Parathyroid adenoma (tissue), 2 donors: ENCODE data around the gene IFNA5.

ENCODE experiments used
- H2AFZ ChIP-seq: fragments of 300-600 bp; sonication (generic); one replicate; pipeline ENCODE4 v1.7.0; 2017; ENCODE audit warnings: antibody characterized with exemption, mild to moderate bottlenecking
- H3K27ac ChIP-seq: fragments of 300-600 bp; sonication (generic); one replicate; pipeline ENCODE4 v1.7.0; 2017
- H3K27me3 ChIP-seq: fragments of 300-600 bp; sonication (generic); one replicate; pipeline ENCODE4 v1.7.0; 2017; ENCODE audit warnings: low read length; ENCODE audit not compliant: control insufficient read depth, insufficient read depth
- H3K36me3 ChIP-seq: fragments of 300-600 bp; sonication (generic); one replicate; pipeline ENCODE4 v1.7.0; 2017; ENCODE audit warnings: low read length; ENCODE audit not compliant: control insufficient read depth, insufficient read depth
- H3K4me1 ChIP-seq: fragments of 300-600 bp; sonication (generic); one replicate; pipeline ENCODE4 v1.7.0; 2017; ENCODE audit warnings: control low read depth
- H3K4me2 ChIP-seq: fragments of 300-600 bp; sonication (generic); one replicate; pipeline ENCODE4 v1.7.0; 2017; ENCODE audit warnings: low read length
- H3K4me3 ChIP-seq: fragments of 300-600 bp; sonication (generic); one replicate; pipeline ENCODE4 v1.7.0; 2017; ENCODE audit warnings: low read depth, low read length
- H3K79me2 ChIP-seq: fragments of 300-600 bp; sonication (generic); one replicate; pipeline ENCODE4 v1.7.0; 2017; ENCODE audit warnings: control low read depth
- H3K9ac ChIP-seq: fragments of 300-600 bp; sonication (generic); one replicate; pipeline ENCODE4 v1.7.0; 2017; ENCODE audit warnings: mild to moderate bottlenecking
- H3K9me3 ChIP-seq: fragments of 300-600 bp; sonication (generic); one replicate; pipeline ENCODE4 v1.7.0; 2017; ENCODE audit warnings: low read length; ENCODE audit not compliant: control insufficient read depth
- CTCF ChIP-seq: fragments of 300-600 bp; sonication (generic); IDR thresholded peaks from one replicate; pipeline ENCODE4 v1.7.0; 2017; ENCODE audit warnings: antibody characterized with exemption, mild to moderate bottlenecking
- donor health status: primary hyperparathyroidism.

IFNA5 gene

GRCh38 chr9:21334701-21335632 is 29.9 kb upstream of the IFNA5 start, which contains the start of gene KLHL9:
KLHL9 (minus strand) TSS chr9:21335404; CDS start chr9:21334859, 545 bp downstream.
- peak within 1 kb of the TSS; percentile 98 for H2AFZ ChIP-seq
- H3K4me2 ChIP-seq: peak within 1 kb of the TSS; percentile 89
- H3K4me1 ChIP-seq: no peaks in the 10 kb centered on the region
- H3K27ac ChIP-seq: peak within 1 kb of the TSS; percentile 94
- peaks cover 15% of the 10 kb centered on the region for H3K79me2 ChIP-seq
- no peaks in the 10 kb centered on the region for H3K36me3 ChIP-seq
- no peaks in the 10 kb centered on the region for H3K27me3 ChIP-seq
- peak within 1 kb of the TSS; percentile 71 for H3K4me3 ChIP-seq
- H3K9ac ChIP-seq: peak within 1 kb of the TSS; percentile 91
- no peaks in the 10 kb centered on the region for H3K9me3 ChIP-seq
- TF ChIP-seq CTCF: no peak

GRCh38 chr9:21333226-21333625 is 28.1 kb upstream of the IFNA5 start:
- Histone ChIP-seq H3K79me2 (peaks cover 15% of the 10 kb centered on the region), H3K4me2 (peak overlapping the region; percentile 89), H2AFZ (no peak overlapping the region), H3K27ac (no peak overlapping the region), H3K9me3 (no peaks in the 10 kb centered on the region), H3K9ac (no peak overlapping the region), H3K4me3 (no peak overlapping the region), H3K4me1 (no peaks in the 10 kb centered on the region), H3K27me3 (no peaks in the 10 kb centered on the region), H3K36me3 (no peaks in the 10 kb centered on the region)
- no peak for TF ChIP-seq CTCF

GRCh38 chr9:21331676-21332402 is 26.7 kb upstream of the IFNA5 start:
- no peak for TF ChIP-seq CTCF
- H3K9ac ChIP-seq: no peak overlapping the region
- H3K4me2 ChIP-seq: no peak overlapping the region
- no peak overlapping the region for H3K4me3 ChIP-seq
- H3K79me2 ChIP-seq: peaks cover 15% of the 10 kb centered on the region
- no peaks in the 10 kb centered on the region for H3K36me3 ChIP-seq
- H3K4me1 ChIP-seq: no peaks in the 10 kb centered on the region
- no peaks in the 10 kb centered on the region for H3K9me3 ChIP-seq
- H3K27ac ChIP-seq: no peak overlapping the region
- H3K27me3 ChIP-seq: no peaks in the 10 kb centered on the region
- H2AFZ ChIP-seq: no peak overlapping the region

DNA sequence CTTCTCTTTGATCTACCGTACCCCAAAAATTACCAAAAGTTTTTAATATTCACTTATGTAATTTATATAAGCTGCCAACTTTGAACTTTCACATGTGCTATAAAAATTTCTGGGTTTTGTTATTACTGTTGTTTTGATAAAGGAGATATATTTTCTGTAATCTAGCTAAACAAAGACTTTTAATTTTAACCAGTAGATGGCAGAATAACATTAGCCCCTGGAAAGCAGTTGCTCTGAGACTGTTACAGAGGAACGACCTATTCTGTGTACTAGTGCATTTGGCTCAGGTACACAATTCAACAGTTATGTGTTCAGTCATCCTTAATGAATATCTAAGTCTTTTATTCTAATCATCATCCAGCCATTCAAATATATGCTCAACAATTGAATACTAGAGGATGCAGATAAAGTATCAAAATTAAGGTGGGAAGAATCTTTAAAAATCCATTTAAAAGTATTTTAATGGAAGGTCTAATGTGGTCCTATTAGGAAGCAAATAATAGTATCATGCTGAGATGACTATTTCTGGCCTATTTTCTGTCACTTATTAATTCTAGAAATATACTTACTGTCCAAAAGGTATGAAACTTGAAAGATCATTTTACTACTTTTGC is 21.5 kb upstream of the IFNA5 start:
- Histone ChIP-seq H3K79me2 (no peaks in the 10 kb centered on the region), H3K4me1 (no peaks in the 10 kb centered on the region), H2AFZ (no peak overlapping the region), H3K9ac (no peak overlapping the region), H3K27ac (no peak overlapping the region), H3K27me3 (no peaks in the 10 kb centered on the region), H3K9me3 (no peaks in the 10 kb centered on the region), H3K36me3 (no peaks in the 10 kb centered on the region), H3K4me2 (no peak overlapping the region), H3K4me3 (no peak overlapping the region)
- TF ChIP-seq CTCF: peak; percentile 54
